Peyer's patch (tissue), 4 donors: ENCODE data around the gene OR51G2.

Experiments used
- CTCF ChIP-seq, 6 experiments: fragments of 450-650 bp in 4 of 6; fragments of 200-600 bp in 2 of 6; sonication (generic) in 1 of 6; IDR thresholded peaks; one replicate each; pipeline ENCODE4 v1.5.1; 2017 to 2019; ENCODE audit warnings: antibody characterized with exemption in 6 of 6, mild to moderate bottlenecking in 3 of 6, moderate library complexity in 1 of 6
- POLR2A ChIP-seq, 2 donors: fragments of 450-650 bp; IDR thresholded peaks; one replicate each; pipeline ENCODE4 v1.5.1; 2017; ENCODE audit warnings: antibody characterized with exemption in 2 of 2, mild to moderate bottlenecking in 2 of 2, moderate library complexity in 2 of 2

DNA sequence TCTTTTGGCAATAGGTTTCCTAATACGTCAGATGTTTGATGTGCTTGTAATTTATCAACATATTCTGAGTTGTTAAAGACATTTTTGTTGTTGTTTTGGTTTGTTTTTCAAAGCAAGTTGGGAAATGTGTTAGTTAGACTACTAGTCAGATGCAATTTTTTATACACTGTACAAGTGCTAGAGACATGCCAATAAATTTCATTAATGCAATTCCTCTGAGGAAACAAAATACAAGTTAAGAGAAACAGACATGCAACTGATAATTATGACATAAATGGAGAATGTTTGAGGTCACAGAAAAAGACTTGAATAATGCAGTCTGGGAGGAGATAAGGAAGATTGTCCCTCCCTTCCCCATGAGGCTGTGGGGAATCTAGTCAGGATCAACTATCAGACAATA lies 31.6 kb downstream of the OR51G2 start:
- no peak for TF ChIP-seq CTCF (IDR thresholded peaks at IDR 0.05)
- no peak for TF ChIP-seq POLR2A (IDR thresholded peaks at IDR 0.05)
